HUES6 (cell line): Measurements from ENCODE around the gene SLX4IP.

ENCODE experiments used
- H3K27ac ChIP-seq: 2 replicates; pipeline ENCODE4 v1.7.0; 2013; ENCODE audit warnings: low read depth, mild to moderate bottlenecking, low read length, inconsistent platforms
- H3K27me3 ChIP-seq: 2 replicates; pipeline ENCODE4 v1.6.1; 2013; ENCODE audit warnings: low read length; ENCODE audit not compliant: control insufficient read depth, insufficient read depth
- H3K36me3 ChIP-seq: 2 replicates; pipeline ENCODE4 v1.6.1; 2013; ENCODE audit warnings: low read length; ENCODE audit not compliant: control insufficient read depth, insufficient read depth
- H3K4me1 ChIP-seq: 2 replicates; pipeline ENCODE4 v1.6.1; 2013; ENCODE audit warnings: low read length; ENCODE audit not compliant: control insufficient read depth, insufficient read depth
- H3K4me3 ChIP-seq: 2 replicates; pipeline ENCODE4 v1.5.1; 2013; ENCODE audit warnings: low read depth, low read length
- H3K9ac ChIP-seq: one replicate; pipeline ENCODE4 v1.6.1; 2013; ENCODE audit warnings: mild to moderate bottlenecking, low read length
- H3K9me3 ChIP-seq: 2 replicates; pipeline ENCODE4 v1.6.1; 2013; ENCODE audit warnings: low read depth, low read length; ENCODE audit not compliant: control insufficient read depth, insufficient read depth

Gene SLX4IP

DNA sequence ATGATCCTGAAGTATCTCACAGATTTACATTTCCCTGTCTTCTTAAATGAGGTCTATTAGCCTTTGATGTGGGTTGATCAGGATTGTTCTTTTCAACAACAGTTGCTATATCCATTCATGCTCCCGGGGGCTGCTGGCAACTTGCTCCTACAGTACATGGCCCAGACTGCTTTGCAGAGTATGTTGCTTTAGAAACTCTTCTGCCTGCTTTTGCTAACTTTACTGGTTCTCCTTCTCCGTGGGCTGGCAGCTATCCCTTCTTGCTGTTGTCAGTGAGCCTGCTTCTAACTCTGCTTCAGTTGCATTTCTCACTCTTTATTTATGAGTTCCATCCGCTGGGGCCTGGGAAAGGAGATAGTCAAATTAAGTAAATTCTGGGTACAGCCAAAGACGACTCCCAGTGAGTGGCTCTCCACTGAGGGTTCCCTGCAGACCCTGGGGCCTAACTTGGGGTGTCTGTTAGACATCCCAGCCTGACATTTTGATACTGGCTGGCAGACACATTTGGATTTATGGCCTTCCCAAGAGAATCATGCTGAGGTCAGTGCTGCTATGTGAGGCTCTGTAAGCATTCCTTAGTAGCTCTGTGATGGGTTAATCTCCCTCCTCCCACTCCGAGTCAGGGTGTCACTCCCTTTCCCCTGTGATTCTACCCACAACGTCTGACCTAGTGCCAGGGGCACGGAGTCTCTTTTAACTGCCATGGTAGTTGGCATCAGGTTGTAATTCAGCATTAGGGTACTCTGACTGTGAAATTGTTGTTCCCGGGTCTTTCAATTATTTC, 73.6 kb downstream of the SLX4IP start:
- Histone ChIP-seq H3K36me3 (no peaks in the 10 kb centered on the region), H3K4me3 (no peak overlapping the region), H3K27ac (no peak overlapping the region), H3K9ac (no peak overlapping the region), H3K27me3 (no peaks in the 10 kb centered on the region), H3K9me3 (no peaks in the 10 kb centered on the region), H3K4me1 (peaks cover 25% of the 10 kb centered on the region)

DNA sequence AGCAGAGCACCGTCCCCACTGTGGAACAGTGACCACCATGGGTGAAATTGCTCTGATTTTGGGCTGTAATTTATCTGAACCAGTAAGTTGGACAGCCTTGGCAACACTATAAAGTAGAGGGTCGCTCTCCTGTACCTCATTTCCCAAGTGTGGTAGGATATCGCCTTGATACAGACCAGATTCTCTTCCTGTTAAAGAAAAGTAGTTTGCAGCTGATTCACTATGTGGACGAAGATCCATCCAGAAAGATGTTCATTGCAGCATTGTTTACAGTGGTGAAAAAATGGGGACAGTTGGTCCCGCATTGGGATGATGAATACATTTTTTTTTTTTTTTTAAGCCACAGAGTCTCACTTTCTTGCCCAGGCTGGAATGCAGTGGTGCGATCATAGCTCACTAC, 74.3 kb downstream of the SLX4IP start:
- Histone ChIP-seq H3K27me3 (no peaks in the 10 kb centered on the region), H3K27ac (no peak overlapping the region)

DNA sequence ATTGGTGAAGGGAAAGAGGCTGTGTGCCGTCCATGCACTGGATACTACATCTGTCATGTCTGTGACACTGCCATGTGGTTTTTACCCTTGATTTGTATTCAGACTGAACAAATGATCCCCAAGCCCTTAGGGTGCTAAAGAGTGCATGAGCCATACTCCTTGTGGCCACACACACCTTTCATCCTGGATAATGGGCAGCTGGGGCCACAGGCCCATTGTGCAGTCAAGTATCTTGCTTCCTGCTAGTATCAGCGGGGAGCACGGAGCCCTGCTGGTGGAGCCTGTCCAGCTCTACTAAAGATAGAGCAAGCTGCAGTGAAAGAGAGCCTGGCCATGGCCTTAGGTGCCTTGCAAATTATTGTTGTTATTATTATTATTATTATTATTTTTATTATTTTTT, 75.1 kb downstream of the SLX4IP start:
- Histone ChIP-seq H3K9me3 (no peaks in the 10 kb centered on the region), H3K27me3 (no peaks in the 10 kb centered on the region), H3K4me3 (no peak overlapping the region), H3K27ac (no peak overlapping the region), H3K36me3 (no peaks in the 10 kb centered on the region), H3K9ac (no peak overlapping the region), H3K4me1 (peaks cover 32% of the 10 kb centered on the region)

More for the DNA sequence above, 74.3 kb downstream of the SLX4IP start:
- Histone ChIP-seq H3K36me3 (no peaks in the 10 kb centered on the region), H3K9me3 (no peaks in the 10 kb centered on the region), H3K9ac (no peak overlapping the region), H3K4me3 (no peak overlapping the region), H3K4me1 (peaks cover 32% of the 10 kb centered on the region)

GRCh38 chr20:10511170-10511508, 76.0 kb downstream of the SLX4IP start:
- Histone ChIP-seq H3K9me3 (no peaks in the 10 kb centered on the region), H3K4me1 (peaks cover 32% of the 10 kb centered on the region), H3K36me3 (no peaks in the 10 kb centered on the region), H3K9ac (peak overlapping the region; percentile 18), H3K4me3 (no peak overlapping the region), H3K27me3 (no peaks in the 10 kb centered on the region), H3K27ac (peak overlapping the region; percentile 59; the same call in 1 of the 2 replicates)

DNA sequence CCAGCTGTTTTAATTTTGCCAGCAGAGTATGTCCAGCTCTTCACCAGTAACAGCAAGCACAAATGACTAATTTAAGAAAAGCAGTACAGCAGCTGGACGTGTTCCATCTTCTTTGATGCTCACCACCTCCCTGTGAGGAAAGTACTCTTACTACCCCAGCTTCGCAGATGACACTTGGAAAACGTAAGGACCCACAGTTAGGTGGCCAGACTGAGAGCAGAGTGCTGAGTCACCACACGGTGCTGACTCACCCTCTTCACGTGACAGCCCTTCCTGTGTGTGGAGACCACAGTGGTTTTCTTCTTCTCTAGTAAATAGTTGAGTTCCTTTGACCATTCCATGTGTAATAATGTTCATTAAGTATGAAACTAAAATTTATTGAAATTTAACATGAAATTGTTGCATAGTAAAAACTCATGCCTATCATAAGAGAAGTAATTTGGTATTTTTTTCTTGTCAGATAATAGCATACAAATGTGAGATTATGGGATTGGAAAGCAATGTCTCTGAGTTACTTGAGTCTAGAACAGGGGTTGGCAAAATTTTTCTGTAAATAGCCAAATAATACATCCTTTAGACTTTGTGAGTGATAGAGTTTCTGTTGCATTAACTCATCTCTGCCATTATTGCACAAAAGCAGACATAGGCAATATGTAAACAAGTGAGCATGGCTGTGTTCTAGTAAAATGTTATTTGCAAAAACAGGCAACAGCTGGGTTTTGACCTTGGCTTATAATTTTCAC, 76.6 kb downstream of the SLX4IP start:
- H3K36me3 ChIP-seq, result no peaks in the 10 kb centered on the region
- peak overlapping the region; percentile 18 for H3K9ac ChIP-seq
- H3K27ac ChIP-seq, result peak overlapping the region; percentile 59; the same call in 1 of the 2 replicates
- peaks cover 32% of the 10 kb centered on the region for H3K4me1 ChIP-seq
- H3K9me3 ChIP-seq, result no peaks in the 10 kb centered on the region
- no peak overlapping the region for H3K4me3 ChIP-seq
- no peaks in the 10 kb centered on the region for H3K27me3 ChIP-seq

DNA sequence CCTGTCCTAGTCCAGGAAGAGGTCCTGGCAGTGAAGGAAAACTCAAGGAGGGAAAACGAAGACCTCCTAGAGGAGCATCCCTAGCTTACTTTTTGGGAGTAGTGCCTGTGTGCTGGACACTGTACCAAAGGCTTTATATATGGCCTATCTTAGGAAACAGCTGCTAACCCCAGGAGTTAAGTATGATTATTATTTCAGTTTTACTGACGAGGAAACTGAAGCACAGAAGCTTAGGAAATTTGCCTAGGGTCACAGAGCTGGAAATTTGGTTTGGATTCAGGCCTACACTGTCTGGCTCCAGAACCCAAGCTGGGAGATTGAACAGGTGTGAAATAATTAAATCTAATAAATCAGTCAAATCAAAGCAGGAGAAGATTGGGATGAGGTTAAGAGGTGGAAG, 78.0 kb downstream of the SLX4IP start:
- H3K9ac ChIP-seq, result no peak overlapping the region
- no peaks in the 10 kb centered on the region for H3K9me3 ChIP-seq
- no peak overlapping the region for H3K4me3 ChIP-seq
- H3K36me3 ChIP-seq, result no peaks in the 10 kb centered on the region
- H3K27ac ChIP-seq, result no peak overlapping the region
- peaks cover 32% of the 10 kb centered on the region for H3K4me1 ChIP-seq
- H3K27me3 ChIP-seq, result no peaks in the 10 kb centered on the region

- no peak overlapping the region for H3K27ac ChIP-seq
- peaks cover 24% of the 10 kb centered on the region for H3K4me1 ChIP-seq
Observed at GRCh38 chr20:10513931-10514575, 78.9 kb downstream of the SLX4IP start.

DNA sequence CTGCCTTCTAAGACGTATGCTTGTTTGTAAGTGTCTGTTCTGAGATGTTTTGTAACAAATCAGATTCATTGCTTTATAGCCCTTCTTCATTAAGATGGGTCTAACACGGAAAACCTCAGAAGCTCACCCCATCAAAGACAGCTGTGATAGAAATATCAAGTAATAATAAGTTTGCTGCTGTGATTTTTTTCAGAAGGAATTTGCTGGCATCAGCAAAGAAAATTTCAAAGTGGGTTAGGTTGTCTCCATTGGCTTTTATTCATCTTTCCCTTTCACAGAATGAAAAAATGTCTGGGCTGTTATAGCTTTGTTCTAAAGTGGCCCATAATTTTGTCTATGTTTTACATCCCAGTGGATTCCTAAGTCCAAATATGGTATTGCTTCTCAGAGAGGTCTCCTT, 81.4 kb downstream of the SLX4IP start:
- no peak overlapping the region for H3K4me3 ChIP-seq
- no peaks in the 10 kb centered on the region for H3K36me3 ChIP-seq
- no peaks in the 10 kb centered on the region for H3K27me3 ChIP-seq
- H3K4me1 ChIP-seq, result peaks cover 26% of the 10 kb centered on the region
- H3K9ac ChIP-seq, result no peak overlapping the region
- H3K27ac ChIP-seq, result no peak overlapping the region
- no peaks in the 10 kb centered on the region for H3K9me3 ChIP-seq

More at GRCh38 chr20:10513931-10514575, 78.9 kb downstream of the SLX4IP start:
- Histone ChIP-seq H3K27me3 (no peaks in the 10 kb centered on the region), H3K9ac (no peak overlapping the region), H3K36me3 (no peaks in the 10 kb centered on the region), H3K9me3 (no peaks in the 10 kb centered on the region), H3K4me3 (no peak overlapping the region)

- H3K27me3 ChIP-seq, result no peaks in the 10 kb centered on the region
- H3K9ac ChIP-seq, result no peak overlapping the region
- no peak overlapping the region for H3K27ac ChIP-seq
- peaks cover 38% of the 10 kb centered on the region for H3K4me1 ChIP-seq
- H3K9me3 ChIP-seq, result no peaks in the 10 kb centered on the region
- no peaks in the 10 kb centered on the region for H3K36me3 ChIP-seq
- H3K4me3 ChIP-seq, result no peak overlapping the region
Observed at GRCh38 chr20:10519361-10520046, 84.4 kb downstream of the SLX4IP start.

DNA sequence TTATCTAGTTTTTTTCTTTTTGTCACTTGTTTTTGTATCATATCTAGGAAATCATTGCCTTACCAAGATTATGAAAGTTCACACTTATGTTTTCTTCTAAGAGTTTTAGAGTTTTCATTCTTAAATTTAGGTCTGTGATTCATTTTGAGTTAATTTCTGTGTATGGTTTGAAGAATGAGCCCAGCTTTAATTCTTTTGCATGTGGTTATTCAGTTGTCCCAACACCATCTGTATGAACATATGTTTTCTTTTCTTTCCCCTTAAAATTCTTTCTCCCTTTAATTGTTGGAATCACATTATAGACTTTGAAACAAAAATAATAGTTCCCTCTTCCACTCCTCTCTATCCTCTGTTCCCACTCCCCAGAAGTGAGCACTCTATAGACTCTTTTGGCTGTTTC, 85.4 kb downstream of the SLX4IP start:
- no peak overlapping the region for H3K4me3 ChIP-seq

More for the DNA sequence above, 85.4 kb downstream of the SLX4IP start:
- no peak overlapping the region for H3K27ac ChIP-seq
- no peaks in the 10 kb centered on the region for H3K36me3 ChIP-seq
- no peak overlapping the region for H3K9ac ChIP-seq
- H3K4me1 ChIP-seq, result peaks cover 42% of the 10 kb centered on the region
- no peaks in the 10 kb centered on the region for H3K27me3 ChIP-seq
- no peaks in the 10 kb centered on the region for H3K9me3 ChIP-seq
